Right ventricle myocardium superior (tissue), 1 donor: ENCODE measurements around the gene MICAL3. TPM values are rescaled to one million over a fixed set of nuclear protein-coding genes. Genes with fewer than 3 reads are reported as not detected.
"Not testable (repeated sequence)": the region's sequence is repeated elsewhere in the genome, so short reads cannot be mapped to it uniquely, and the experiment has no call there.

ENCODE experiments used
- ATAC-seq: fragments of 200-7000 bp; cut with Tn5 transposase; one replicate; pipeline ENCODE4 v1.9.1; 2020; ENCODE audit warnings: mild to moderate bottlenecking; ENCODE audit not compliant: poor library complexity
- DNase-seq: peaks from one replicate; pipeline ENCODE4 v3.0.0-alpha.2; 2020
- intact Hi-C: fragments of 100-400 bp; cut with DNase I; formaldehyde crosslinking; loops from one replicate; pipeline ENCODE4 v1.11.2; 2022
- total RNA-seq: library from RNA; stranded (reverse); fragmentation: NEBNext Ultra II Directional; extraction: Animal tissue kit (Norgen Biotek cat#: 25700); gene quantifications from one replicate; pipeline ENCODE4 v1.2.1, GENCODE V29; 2021
- donor health status: DM: no; HTN: yes; CAD: no; lungs with severe emphysema.

MICAL3 gene
- total RNA-seq, 1 donor from 2014 or later = 78.9 TPM

- DNase-seq (peak; percentile 74), ATAC-seq (peak; percentile 76)
- intact Hi-C loops = loop anchor here (2.0 to 10.0 kb wide), 2 partner anchors 61 to 183 kb away; partner anchors contain the start of gene PEX26
Observed at GRCh38 chr22:17891481-17892167, 132.7 kb downstream of the MICAL3 start.

DNA sequence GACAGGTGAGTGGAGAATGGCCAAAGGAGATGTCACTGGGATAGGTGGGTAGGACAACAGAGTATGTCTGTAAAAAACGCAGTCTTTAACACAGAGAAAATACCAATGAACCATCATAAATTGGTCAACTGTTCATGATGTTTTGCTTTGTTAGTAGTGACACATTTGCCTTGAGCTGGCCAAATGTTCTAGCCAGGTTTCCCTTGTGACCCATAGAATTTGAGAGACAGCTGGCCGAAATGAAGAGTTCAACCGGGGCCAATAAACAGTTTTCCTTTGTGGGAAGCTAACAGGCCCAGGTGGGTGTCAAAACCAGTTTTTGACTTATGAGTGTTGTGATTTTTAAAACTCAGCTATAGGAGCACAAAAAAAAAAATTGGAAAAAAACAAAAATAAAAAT lies 133.5 kb downstream of the MICAL3 start:
- intact Hi-C loops = loop anchor here (2.0 to 10.0 kb wide), 2 partner anchors 60 to 184 kb away; partner anchors contain the start of gene PEX26
- ATAC-seq (peak; percentile 64), DNase-seq (no peak)

DNA sequence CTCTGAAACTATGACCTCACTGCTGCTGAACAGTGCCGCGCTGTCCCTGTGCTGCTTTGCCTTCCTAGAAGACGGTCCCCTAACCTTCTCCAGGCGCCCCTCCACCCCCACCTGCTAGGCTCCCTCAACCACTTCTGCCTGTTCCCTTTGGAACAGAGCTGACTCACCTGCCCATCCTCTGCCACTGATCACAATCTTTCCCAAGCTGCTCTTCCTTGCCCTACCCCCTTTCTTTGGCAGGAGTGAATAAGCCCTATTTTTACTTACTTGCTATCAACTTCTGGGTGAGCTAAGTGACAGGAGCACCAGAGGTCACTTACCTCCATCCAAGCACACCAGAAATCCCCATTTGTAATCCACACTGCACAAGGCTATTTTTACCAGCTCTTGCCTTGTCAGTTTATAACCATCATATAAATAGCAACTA lies 134.1 kb downstream of the MICAL3 start:
- DNase-seq = no peak
- ATAC-seq = peak; percentile 85
- intact Hi-C loops = loop anchor here (2.0 to 10.0 kb wide), 2 partner anchors 59 to 185 kb away; partner anchors contain the start of gene PEX26

GRCh38 chr22:17888855-17889254 lies 135.5 kb downstream of the MICAL3 start:
- DNase-seq = no peak
- intact Hi-C loops = no loop called here
- no peak for ATAC-seq

DNA sequence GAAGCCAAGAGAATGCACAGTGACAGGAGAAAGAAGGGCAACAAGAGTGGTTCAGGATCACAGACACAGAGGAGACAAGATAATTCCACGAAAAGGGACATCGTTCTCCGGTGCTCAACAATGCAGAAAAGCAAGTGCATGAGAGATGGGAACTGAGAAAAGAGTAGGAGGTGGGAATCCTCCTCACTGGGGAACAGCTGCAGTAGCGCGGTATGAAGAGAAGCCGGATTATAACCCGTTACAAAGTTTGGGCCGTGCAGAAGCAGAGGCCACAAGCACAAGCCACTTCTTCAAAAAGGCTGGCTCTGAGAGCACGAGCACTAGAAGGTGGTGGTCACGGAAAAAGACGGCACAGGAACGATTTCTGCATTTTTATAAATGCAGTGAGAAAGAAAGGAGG lies 135.9 kb downstream of the MICAL3 start:
- ATAC-seq (no peak), DNase-seq (no peak)
- intact Hi-C loops = no loop called here

- intact Hi-C loops = no loop called here
- ATAC-seq (no peak), DNase-seq (no peak)
Observed at GRCh38 chr22:17884893-17885292, 139.5 kb downstream of the MICAL3 start.

- ATAC-seq (peak; percentile 40), DNase-seq (no peak)
- intact Hi-C loops = no loop called here
Observed at GRCh38 chr22:17884084-17884483, 140.3 kb downstream of the MICAL3 start.

DNA sequence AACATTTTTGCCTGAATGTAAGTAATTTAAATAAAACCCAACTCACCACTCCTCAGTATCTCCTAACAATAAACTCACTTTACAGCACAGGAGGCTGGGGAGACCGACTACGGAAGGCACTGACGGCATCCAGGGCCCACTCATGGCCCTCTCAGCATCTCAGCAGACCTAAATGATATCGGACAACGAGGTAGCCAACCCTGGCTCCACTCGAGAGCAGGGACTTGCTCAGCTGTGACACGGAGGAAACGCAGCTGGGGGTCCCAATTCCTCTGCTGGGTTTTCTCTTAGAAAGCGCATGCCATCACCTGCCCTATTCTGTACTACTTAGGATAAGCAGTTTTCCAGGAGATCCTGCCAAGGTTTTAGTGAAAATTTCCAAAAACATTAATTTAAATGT lies 141.0 kb downstream of the MICAL3 start:
- intact Hi-C loops = no loop called here
- no peak for ATAC-seq
- DNase-seq = no peak

DNA sequence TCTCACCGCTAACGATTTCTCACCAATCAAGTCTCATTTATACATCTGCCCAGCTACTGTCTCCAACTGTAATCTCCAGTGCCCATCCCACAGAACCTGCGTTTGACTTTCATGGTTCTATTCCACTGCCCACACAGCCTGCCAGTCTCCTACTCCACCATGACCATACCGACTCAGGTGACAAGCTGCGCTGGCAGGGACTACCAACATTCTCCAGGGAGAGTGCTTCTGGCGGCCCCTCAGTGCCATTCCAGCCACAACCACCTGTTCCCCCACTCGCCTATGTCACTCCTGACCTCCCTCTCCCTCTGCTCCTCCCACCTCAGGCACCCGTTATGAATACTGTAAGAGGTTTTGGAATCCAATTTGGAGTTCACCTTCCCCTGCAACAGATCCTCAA lies 141.6 kb downstream of the MICAL3 start:
- no peak for ATAC-seq

GRCh38 chr22:17882162-17882561 lies 142.2 kb downstream of the MICAL3 start:
- ATAC-seq (no peak), DNase-seq (no peak)
- intact Hi-C loops = no loop called here

More for the DNA sequence above, 141.6 kb downstream of the MICAL3 start:
- DNase-seq = no peak
- intact Hi-C loops = no loop called here

- no peak for ATAC-seq
- DNase-seq = no peak
- intact Hi-C loops = no loop called here
Observed at GRCh38 chr22:17881366-17881765, 143.0 kb downstream of the MICAL3 start.

DNA sequence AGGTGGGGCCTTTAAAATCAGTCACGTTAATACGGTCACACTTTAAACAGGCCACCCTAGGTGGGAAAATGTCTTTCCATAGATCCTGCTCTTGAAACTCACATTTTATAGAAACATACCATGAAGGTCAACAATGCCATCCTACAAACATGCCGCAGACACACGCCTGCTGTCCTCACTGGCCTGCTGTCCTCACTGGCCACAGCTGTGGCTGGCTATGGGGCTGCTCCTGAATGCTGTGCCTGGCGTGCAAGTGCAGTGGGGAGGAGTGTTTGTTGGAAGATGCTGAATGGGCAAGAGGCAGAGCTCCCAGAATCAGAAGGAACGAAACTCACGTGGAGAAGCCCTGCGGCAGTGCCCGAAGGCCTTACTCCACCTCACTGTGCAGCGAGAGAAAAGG lies 143.9 kb downstream of the MICAL3 start:
- intact Hi-C loops = no loop called here
- DNase-seq (no peak), ATAC-seq (no peak)

GRCh38 chr22:17880020-17880419 lies 144.3 kb downstream of the MICAL3 start:
- ATAC-seq = peak; percentile 47
- DNase-seq = no peak
- intact Hi-C loops = no loop called here

DNA sequence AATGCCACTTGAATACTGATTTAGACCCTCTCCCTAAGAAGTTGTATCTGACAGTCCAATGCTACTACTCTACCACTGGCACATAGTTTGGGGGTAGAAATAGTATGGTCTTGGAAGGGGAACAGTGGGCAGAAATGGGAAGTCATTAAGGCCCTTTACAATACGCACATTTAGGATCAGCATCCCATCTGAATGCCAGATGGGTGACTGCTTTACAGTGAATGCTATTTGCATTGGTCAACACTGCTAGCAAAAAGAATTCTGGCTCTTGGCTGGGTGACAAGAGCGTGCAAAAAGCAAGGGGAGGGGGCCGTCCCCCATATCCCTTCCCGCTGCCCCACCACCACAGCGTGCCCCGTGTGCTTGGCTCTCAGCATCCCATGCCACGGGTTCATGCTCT lies 145.4 kb downstream of the MICAL3 start:
- no peak for DNase-seq
- ATAC-seq = no peak
- intact Hi-C loops = no loop called here

GRCh38 chr22:17878186-17878694 lies 146.1 kb downstream of the MICAL3 start:
- intact Hi-C loops = no loop called here
- ATAC-seq = no peak
- no peak for DNase-seq

GRCh38 chr22:17876878-17877855 lies 147.2 kb downstream of the MICAL3 start:
- DNase-seq, ATAC-seq, intact Hi-C loops: not testable (repeated sequence)

- intact Hi-C loops = no loop called here
- DNase-seq = no peak
- ATAC-seq = no peak
Observed at GRCh38 chr22:17876306-17876831, 148.0 kb downstream of the MICAL3 start.

DNA sequence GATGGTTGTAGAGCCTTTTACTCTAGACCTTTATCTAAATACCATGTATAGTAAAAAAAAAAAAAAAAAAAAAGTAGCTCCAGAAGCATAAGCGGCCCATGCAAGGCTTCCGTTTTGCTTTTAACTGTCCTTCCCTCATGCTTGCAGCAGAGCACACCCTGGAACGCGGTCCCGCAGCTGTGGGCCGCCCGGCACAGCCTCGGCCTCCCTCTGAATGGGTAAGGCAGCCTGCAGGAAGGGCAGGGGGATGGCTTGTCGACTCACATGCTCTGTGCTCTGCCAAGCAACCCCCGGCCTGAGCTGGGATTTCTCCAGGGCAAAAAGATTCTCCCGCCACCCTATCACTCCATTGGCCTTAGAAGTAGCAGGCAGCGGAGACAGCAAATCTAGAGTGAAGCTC lies 148.7 kb downstream of the MICAL3 start:
- DNase-seq (no peak), ATAC-seq (no peak)
- intact Hi-C loops = no loop called here

- DNase-seq = no peak
- intact Hi-C loops = no loop called here
- no peak for ATAC-seq
Observed at GRCh38 chr22:17875156-17875555, 149.2 kb downstream of the MICAL3 start.
